ELF-1 (cell line): Measurements from ENCODE around the gene IFNK.

ENCODE experiments used
- DNase-seq: peaks from one replicate; pipeline ENCODE4 v3.0.0-alpha.2; 2016; ENCODE audit warnings: low read depth, low spot score

Gene IFNK

GRCh38 chr9:27538647-27539046 lies 14.6 kb downstream of the IFNK start:
- DNase-seq: no peak

DNA sequence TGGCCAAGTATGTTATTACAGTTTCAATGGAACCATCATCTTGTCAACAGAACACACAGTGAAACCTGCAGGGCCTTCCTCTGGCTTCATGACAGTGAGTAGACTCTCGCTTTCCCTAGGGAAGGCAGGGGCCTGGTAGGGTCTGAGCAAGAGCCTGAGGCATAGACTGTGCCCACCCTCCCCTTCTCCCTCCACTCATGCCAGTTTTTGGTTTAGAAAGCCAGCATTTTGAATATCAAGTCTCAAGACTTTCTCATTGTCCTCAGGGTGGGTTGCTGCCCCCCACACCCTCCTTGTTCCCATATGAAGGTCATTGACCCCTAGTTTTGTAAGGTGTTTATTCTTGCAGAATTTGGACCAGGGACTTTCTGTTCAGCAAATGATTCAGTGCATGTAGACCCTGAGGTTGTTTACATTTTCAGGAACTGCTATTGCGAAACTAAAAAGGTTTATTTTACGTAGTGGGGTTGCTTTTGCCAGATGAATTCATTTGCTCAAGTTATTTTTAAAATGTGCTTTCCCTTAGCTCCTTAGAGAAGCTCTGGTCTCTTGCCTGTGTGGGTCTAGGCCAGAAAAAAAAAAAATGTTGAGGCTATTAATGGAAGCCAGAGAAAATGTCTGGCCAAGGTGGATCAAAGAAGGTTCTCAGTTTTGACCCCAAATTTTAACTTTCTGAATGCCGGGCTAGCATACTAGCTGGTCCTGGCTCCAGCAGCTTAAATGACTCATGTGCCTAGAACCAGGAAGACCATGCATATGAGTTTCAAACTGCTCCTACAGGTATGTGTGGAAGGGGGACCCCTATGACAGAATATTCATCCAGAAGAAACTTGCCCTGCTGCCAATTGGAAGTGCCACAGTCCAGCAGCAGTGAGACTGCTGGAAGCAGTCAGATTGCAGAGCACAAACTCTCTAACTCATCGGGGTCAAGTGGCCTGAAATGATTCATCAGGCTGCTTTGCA lies 15.7 kb downstream of the IFNK start:
- DNase-seq: no peak

DNA sequence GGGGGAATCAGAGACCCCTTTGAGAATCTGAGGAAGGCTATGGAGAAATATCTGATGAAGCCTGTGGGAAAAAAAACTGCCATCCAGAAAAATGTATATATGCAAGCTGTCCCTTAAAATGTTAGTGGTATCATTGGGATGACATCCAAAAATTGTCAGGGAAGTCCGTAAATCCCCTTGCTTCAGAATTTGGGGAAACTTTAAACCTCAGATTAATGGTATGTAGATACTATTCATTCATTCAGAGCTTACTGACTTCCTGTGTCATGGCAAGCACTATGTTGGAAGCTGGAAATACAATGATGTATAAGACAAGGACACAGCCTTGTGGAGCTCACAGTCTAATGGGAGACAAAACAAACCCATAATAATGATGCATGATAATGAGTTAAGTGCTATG lies 16.4 kb downstream of the IFNK start:
- no peak for DNase-seq

- DNase-seq: no peak
Measured at GRCh38 chr9:27541740-27542139, 17.6 kb downstream of the IFNK start.

DNA sequence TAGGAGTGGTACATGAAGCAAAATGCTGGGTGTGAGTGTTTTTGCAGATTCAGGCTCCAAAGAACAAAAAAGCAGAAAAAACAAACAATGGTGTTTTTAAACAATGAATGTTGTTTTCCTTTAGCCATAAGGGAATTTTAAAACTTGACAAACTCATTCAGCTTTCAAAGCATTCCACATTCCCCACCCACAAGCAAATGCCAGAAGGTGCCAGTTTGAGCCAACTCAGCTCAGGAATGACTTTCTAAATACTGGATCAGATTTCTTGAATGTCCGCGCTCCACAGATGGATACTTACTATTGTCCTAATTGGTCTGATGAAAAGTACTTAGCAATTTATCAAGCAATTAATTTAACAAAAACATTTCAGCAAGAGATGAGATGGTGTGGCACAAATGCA lies 18.4 kb downstream of the IFNK start:
- no peak for DNase-seq

GRCh38 chr9:27545471-27545870 lies 21.4 kb downstream of the IFNK start:
- no peak for DNase-seq

GRCh38 chr9:27548055-27548741 lies 24.1 kb downstream of the IFNK start:
- no peak for DNase-seq

DNA sequence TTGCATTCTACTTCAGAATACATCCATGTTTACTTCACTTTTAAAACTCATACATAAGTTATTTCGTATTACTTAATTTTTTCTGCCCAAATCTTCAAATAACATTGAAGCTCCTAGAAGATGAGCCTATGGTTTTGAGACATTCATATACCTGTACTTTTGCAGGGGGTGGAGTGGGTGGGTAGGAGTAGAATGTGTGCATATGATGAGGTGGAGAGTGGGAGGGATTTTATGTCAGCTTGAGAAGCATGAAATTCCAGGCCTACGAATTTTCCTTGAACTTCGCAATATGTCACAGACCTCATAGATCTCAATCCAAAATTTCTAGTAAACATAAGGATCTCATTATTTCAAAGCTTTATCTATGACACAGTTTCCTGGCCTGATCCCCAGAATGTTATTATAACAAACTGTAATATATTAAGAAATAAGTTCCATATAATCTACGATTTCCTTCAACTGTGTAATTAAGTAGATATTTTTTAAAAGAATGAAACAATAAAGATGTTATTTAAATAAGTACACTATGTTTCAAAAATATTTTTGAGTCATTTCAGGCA lies 25.2 kb downstream of the IFNK start:
- no peak for DNase-seq

- no peak for DNase-seq
Measured at GRCh38 chr9:27554712-27555111, 30.6 kb downstream of the IFNK start.

GRCh38 chr9:27556470-27556869 lies 32.4 kb downstream of the IFNK start:
- DNase-seq: no peak

GRCh38 chr9:27558307-27558706 lies 34.2 kb downstream of the IFNK start:
- DNase-seq: no peak

DNA sequence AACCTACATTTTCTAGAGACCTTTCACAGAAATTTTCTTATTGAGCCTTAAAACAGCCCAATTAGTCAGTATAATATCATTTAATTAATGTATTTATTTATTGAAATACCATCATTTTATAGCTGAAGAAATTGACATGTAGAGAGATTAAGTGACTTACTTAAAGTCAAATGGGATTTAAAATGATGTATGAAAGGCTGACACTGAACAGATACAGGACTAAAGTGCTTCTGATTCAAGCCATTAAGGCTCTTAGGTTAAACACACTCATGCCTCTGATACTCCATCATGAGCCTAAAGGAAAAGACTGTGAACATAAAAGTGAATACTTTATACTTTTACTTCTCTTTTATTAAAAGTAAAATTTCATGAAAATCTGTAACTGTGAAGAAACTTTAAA lies 36.4 kb downstream of the IFNK start:
- DNase-seq: no peak

- DNase-seq: no peak
Measured at GRCh38 chr9:27561685-27562084, 37.6 kb downstream of the IFNK start.

DNA sequence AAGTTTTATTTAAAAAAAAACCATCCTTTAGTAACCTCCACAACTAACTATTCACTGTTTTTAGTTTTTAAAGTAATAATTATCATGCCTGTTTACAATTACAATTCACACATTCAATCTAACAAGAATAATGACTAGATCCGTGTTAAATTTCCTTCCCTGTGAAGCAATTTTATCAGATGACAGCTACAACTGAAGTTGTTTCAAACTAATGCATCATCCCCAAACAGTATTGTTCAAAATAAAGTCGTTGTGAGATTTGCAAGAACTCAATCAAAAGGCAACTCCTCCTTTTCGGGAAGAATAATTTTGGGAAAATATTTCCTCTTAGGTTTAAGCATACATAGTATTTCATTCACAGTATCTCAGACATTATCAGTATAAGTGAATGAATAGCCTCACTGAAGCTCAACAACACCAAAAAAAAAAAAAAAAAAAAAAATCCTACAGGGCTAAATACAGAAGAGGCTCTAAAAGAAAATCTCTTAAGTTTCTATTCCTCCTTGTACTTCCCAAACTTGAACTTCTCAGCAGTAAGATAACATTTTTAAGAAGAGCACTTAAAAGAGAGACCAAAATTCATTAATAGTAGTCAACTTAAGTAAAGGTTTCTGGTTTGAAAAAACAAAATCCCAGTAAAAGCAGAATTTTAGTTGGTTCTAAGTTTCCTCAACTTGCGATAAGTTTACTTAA lies 39.8 kb downstream of the IFNK start:
- DNase-seq: no peak

- no peak for DNase-seq
Measured at GRCh38 chr9:27564670-27565069, 40.6 kb downstream of the IFNK start.

DNA sequence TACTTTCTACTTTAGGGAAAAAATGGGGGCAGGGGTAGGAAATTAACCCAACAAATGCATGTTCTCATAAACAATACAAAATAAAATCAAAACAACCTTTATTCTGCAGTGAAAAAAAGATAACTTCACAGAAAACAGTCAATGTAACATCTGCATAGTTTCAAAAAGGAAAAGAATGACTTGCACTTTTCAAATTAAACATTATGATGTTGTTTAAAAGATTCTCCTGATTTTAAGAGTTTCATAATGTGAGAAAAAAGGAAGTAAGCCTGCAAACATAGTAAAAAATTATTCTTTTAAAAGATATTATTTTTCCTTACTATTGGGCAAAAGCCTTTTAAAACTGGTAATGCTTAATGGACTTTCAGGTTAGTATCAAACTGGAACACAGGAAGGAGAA lies 41.6 kb downstream of the IFNK start:
- no peak for DNase-seq

GRCh38 chr9:27566118-27566517 lies 42.0 kb downstream of the IFNK start:
- no peak for DNase-seq

- DNase-seq: no peak
Measured at GRCh38 chr9:27569406-27569805, 45.3 kb downstream of the IFNK start.

DNA sequence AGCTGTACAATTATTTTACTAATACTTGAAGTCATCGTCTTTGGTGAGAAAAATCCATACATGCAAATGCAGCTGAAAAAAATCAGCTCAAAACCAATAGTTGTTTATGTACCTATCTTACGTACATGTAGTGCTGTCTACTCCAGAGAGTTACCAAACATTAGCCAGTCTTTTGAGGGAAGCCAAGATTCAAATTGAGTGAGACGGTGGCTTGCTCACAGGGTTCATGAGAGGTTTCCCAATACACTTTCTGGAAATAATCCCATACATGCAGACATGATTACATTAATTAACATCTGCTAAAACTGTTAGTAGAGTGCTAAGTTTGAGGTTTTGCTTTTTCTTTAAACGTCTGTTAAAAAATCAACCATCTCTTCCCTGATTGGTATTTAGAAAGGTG lies 46.9 kb downstream of the IFNK start:
- no peak for DNase-seq

DNA sequence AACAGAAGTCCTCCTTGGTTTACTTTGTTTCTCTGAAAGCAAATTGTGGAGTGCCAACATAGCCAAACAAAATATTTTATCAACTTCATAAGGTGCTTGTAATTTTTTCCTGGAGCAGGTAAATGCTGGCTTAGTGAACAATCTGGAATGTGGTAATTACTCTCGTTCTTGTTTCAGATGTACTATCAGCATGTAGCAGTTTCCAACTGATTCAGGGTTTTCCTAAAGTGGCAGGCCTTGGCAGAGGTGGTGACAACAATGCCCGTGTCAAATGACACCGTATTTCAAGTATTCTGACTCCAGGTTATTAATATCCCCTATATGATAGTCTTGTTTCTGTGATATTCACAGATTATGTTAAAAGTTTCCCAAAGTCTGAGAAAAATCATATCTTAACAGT lies 48.0 kb downstream of the IFNK start:
- DNase-seq: no peak

DNA sequence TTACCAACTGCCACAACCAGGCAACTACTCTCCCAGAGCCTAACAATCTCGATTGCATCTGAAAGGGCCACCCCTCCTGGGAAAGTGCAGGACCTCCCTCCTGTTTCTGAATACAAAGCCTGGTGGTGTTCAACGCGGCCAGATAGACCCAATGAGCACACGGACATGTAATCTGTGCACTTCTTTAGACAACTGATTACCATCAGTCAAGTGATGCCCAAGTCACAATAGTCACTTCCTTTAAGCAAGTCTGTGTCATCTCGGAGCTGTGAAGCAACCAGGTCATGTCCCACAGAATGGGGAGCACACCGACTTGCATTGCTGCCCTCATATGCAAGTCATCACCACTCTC lies 48.5 kb downstream of the IFNK start:
- peak; percentile 70 for DNase-seq
